Middle frontal gyrus (tissue), 1 donor: Measurements from ENCODE around the gene PRDX3.
"Not testable (repeated sequence)": the region's sequence is repeated elsewhere in the genome, so short reads cannot be mapped to it uniquely, and the experiment has no call there.

Experiments used
- DNase-seq: peaks from one replicate; pipeline ENCODE4 v3.0.0-alpha.2; 2015; ENCODE audit warnings: low spot score; ENCODE audit errors: extremely low spot score

Gene PRDX3

GRCh38 chr10:119206603-119207365 lies 28.2 kb upstream of the PRDX3 start:
- DNase-seq: peak; percentile 25

DNA sequence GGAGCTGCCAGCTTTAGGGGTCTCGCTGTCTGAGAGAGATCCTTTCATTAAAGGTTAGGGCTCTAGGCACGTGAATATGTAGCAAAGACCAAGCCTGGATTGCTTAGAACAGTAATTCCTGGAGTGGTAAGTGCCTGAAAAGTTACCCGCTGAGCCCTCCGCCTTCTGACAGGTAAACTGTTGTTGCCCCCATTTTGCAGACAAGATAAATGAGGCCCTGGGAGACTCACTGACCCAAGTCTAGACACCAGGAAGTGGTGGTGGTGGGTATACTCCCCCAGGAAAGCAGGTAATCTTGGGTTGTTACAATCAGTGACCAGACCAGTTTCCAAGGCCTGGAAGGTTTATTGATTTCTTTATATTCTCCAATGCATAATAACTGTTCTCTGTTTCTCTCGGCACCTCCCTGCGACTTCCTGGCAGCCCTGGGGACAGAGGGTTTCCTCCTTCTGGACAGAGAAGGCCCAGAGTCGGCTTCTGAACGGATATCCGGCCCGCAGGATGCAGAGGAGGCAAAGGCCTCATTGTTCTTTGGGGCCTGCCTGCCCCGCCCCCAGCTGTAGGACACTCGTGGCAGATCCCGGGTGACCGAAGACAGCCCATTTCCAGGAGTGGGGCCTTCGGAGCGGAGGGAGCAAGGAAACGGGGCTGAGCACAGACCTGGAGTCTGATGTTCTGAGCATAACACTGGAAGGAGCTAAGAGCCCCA lies 27.4 kb upstream of the PRDX3 start:
- DNase-seq: no peak

- DNase-seq: no peak
Measured at GRCh38 chr10:119203006-119203405, 24.4 kb upstream of the PRDX3 start.

- DNase-seq: no peak
Measured at GRCh38 chr10:119201233-119201632, 22.6 kb upstream of the PRDX3 start.

DNA sequence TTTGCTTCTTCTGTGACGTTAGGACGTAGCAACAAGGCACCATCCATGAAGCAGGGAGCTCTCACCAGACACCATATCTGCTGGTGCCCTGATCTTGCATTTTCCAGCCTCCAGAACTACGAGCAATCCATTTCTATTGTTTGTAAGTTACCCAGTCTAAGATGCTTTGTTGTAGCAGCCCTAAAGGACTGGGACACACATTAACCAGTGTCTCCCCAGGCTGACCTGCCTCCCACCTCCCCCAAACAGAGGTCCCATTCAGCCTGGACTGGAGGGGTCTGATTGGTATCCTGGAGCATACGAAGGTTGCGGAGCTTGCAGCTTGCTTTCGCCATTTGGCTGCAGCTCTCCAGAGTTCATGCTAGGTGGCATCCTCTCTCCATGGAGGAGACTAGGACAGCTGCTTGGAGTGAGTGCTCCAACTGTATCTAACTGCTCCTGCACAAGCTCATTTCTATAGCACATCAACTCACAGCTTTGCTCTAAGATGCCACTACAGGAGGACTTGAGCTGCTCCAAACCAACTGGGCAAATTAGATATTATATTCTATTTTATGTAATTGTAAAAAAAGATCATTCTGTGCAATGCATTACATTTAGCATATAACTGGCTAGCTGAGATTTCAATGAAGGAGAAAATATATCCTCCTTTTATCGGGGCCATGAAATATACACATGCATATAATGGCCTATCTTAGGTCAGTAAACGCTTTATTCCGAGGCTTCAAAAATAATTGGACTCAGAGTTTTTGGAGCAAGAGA lies 20.8 kb upstream of the PRDX3 start:
- peak; percentile 79 for DNase-seq

DNA sequence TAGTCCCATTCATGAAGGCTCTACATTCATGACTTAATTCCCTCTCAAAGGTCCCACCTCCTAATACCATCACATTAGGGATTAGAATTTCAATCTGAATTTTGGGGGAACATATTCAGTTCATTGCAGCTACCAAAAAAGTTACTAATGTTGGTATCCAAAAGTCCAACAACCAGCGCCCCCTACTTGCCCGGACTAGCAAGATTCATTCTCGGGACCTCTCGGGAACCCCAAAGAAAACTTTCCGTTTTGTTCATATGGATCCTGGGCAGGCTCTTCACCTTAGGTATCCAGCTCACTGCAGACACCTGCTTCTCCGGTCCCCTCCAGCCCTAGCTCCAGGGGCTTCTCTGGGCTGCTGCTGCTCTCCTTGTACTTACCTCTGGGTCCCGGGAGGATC lies 19.8 kb upstream of the PRDX3 start:
- DNase-seq: no peak

GRCh38 chr10:119197921-119198320 lies 19.3 kb upstream of the PRDX3 start:
- no peak for DNase-seq

- DNase-seq: no peak
Measured at GRCh38 chr10:119191881-119192280, 13.3 kb upstream of the PRDX3 start.

- no peak for DNase-seq
Measured at GRCh38 chr10:119190954-119191785, 12.6 kb upstream of the PRDX3 start.

DNA sequence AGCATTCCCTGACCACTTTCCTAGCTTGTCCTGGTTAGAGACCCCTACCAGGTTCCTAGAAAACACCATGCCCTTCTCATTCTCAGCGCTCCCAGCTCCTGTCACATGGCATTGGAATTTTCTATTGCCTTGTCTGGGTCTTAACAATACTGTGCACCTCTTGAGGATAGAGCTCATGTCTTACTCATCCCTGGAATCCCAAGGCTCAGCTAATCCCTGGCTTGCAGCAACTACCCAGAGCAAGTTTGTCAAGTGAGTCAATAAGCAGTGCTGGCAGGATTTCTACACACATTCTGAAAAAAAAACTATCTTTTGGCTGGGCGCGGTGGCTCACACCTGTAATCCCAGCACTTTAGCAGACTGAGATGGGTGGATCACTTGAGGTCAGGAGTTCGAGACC lies 11.7 kb upstream of the PRDX3 start:
- no peak for DNase-seq

DNA sequence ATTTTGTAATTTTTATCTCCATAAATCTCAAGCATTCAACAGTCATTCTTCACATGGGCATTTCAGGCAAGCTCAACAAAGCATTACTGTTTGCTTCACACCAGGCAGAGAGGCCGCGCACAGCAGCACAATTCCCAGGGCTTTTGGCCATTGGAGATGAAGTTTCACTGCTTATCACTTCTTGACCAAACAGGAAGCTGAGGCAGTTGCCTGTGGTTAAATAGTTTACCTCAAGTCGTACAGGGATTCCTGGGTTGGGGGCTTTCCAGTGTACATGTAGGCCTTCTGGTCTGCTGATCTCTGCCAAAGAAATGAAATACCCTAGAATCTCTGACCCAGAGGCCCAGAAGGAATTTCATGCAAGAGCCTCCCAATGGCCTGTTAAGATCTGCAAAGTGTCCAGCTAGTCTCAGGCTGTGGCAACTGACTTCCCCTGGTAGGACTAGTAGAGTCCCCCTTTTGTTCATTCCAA lies 11.2 kb upstream of the PRDX3 start:
- DNase-seq: no peak

DNA sequence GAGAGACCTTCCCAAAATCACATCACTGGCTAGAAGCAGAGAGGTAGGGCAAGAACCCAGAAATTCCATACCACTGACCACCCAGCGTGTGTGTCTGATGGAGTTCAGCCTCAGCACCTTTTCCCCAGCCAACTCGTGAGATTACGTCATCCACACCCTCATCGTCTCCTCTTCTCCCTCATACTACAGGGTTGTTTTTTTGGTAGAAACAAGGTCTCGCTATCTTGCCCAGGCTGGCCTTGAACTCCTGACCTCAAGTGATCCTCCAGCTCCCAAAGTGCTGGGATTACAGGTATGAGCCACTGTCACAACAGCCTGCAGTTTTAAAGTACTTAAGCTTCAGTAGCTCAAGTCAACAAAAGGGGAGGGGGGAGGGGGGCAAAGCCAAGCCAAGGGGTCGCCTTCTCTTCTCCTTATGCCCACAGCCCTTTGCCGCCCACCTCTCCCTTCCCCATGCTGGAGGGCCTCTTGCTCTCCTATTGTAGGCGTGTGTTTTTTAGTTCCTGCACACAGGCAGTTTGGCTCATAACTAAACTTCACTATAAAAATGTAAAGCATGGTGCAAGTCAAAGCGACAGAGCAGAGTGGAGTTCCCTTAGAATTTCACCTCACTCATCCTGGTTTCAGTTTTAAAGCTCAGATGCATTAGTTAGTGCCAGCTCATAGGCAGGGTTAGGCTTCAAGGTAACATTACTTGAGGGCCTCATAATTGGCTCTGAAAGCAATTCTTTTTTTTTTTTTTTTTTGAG lies 5.2 kb upstream of the PRDX3 start:
- DNase-seq: no peak

GRCh38 chr10:119180850-119181400 lies 2.3 kb upstream of the PRDX3 start:
- DNase-seq: not testable (repeated sequence)

GRCh38 chr10:119177708-119178371 lies 772 bp downstream of the PRDX3 start:
- DNase-seq: no peak

DNA sequence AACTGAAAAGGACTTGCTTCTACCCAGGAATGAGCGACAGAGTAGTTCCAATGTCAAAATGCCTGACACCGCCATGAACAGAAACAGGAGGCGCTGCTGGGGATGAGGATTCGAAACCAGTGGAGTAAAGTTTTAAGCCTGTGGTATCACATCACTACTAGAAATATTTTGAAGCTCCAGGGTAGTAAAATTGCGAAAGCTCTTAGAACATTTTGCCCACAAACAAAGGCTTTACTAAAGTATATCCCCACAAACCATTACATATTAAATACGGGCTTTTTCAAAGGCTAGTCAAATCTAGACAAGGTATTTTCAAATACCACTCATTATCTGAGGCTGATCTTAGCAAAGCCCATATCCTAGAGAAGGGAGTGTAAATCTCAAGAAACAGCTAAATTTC lies 2.4 kb downstream of the PRDX3 start:
- DNase-seq: no peak

- no peak for DNase-seq
Measured at GRCh38 chr10:119174109-119174508, 4.5 kb downstream of the PRDX3 start.

- no peak for DNase-seq
Measured at GRCh38 chr10:119167041-119167440, 11.6 kb downstream of the PRDX3 start.

DNA sequence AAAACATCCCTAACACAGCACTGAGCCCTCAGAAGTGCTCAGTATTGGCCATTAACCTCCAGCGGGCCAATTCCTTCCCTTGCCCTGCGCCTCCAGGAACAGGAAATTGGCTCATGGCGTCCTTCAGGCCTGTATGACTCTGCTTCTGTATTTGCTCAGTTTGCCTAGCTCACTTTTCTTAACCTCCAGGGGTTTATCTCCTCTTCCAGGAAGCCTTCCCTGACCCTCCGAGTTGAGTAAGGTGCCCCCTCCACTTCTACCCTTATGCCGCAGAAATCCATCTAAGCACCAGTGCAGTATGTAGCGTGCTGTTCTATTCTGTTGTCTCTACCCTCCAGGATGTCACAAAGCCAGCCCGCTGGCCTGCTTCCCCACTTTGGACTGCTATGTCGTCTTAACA lies 12.0 kb downstream of the PRDX3 start:
- no peak for DNase-seq

- DNase-seq: no peak
Measured at GRCh38 chr10:119166118-119166500, 12.5 kb downstream of the PRDX3 start.
